ENCODE results near the gene HSPH1. TPM values are rescaled to one million over a fixed set of nuclear protein-coding genes. Genes with fewer than 3 reads are reported as not detected.

Gene HSPH1
- total RNA-seq (100 to 1,000 TPM in 2 of 9 donors, 10 to 100 TPM in 7; 19.8 to 106 (median 50.8) TPM), polyA plus RNA-seq (100 to 1,000 TPM in 1 of 3 donors, 10 to 100 TPM in 2; 39.2 to 122 (median 44.7) TPM)
- long read RNA-seq, donor 1, full-length matches to known transcripts = 9 of 15 reads
- long read RNA-seq, donor 1, partial matches to known transcripts = 6 of 15 reads
- long read RNA-seq, donor 1, other reads (novel, unspliced or antisense) = 0 of 15 reads
- long read RNA-seq, donor 2, full-length matches to known transcripts = 2 of 8 reads
- long read RNA-seq, donor 2, partial matches to known transcripts = 6 of 8 reads
- long read RNA-seq, donor 2, other reads (novel, unspliced or antisense) = 0 of 8 reads
- long read RNA-seq, donor 3, full-length matches to known transcripts = 14 of 14 reads
- long read RNA-seq, donor 3, partial matches to known transcripts = 0 of 14 reads
- long read RNA-seq, donor 3, other reads (novel, unspliced or antisense) = 0 of 14 reads
- long read RNA-seq, donor 4, full-length matches to known transcripts = 4 of 25 reads
- long read RNA-seq, donor 4, partial matches to known transcripts = 18 of 25 reads
- long read RNA-seq, donor 4, other reads (novel, unspliced or antisense) = 3 of 25 reads
- long read RNA-seq, donor 5, full-length matches to known transcripts = 77 of 94 reads
- long read RNA-seq, donor 5, partial matches to known transcripts = 5 of 94 reads
- long read RNA-seq, donor 5, other reads (novel, unspliced or antisense) = 12 of 94 reads
- long read RNA-seq, donor 6, full-length matches to known transcripts = 6 of 26 reads
- long read RNA-seq, donor 6, partial matches to known transcripts = 17 of 26 reads
- long read RNA-seq, donor 6, other reads (novel, unspliced or antisense) = 3 of 26 reads
- long read RNA-seq, donor 7, full-length matches to known transcripts = 5 of 5 reads
- long read RNA-seq, donor 7, partial matches to known transcripts = 0 of 5 reads
- long read RNA-seq, donor 7, other reads (novel, unspliced or antisense) = 0 of 5 reads
- long read RNA-seq, donor 8, full-length matches to known transcripts = 19 of 30 reads
- long read RNA-seq, donor 8, partial matches to known transcripts = 11 of 30 reads
- long read RNA-seq, donor 8, other reads (novel, unspliced or antisense) = 0 of 30 reads
- long read RNA-seq, donor 9, full-length matches to known transcripts = 8 of 14 reads
- long read RNA-seq, donor 9, partial matches to known transcripts = 6 of 14 reads
- long read RNA-seq, donor 9, other reads (novel, unspliced or antisense) = 0 of 14 reads
- long read RNA-seq, donor 10, full-length matches to known transcripts = 8 of 8 reads
- long read RNA-seq, donor 10, partial matches to known transcripts = 0 of 8 reads
- long read RNA-seq, donor 10, other reads (novel, unspliced or antisense) = 0 of 8 reads

DNA sequence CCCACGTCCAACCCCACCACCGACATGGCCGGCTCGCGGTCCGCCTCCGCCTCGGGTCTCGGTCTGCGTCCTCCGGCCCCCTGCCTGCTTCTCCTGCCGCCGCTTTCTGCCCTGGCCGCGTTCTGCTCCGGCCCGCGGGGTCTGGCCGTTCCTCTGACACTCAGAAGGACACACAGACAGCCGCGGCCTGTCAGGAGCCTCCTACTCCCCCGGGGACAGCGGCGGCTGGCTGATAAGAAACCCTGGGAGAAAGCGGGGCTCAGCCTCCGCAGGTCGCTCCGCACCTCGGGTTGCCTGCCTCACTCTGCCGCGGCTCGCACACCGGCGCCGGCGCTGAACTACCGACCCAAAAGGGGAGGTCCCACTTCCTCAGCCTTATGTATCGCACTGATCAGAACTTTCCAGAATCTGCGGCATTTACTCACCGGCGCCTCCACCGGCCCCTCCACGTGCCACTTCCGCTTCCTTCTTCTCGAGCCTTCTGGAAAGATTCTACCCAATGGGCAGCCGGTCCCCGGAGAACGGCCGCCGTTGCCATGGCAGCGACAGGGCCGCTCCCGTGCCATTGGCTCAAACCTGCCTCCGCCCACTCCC lies at the start of gene HSPH1:
TSS of gene HSPH1 (minus strand) at position 348 of the 594 bp plus-strand sequence. CDS start at position 26, 322 bp downstream.
- H3K27ac ChIP-seq = peak within 1 kb of the TSS; percentile 40 to 100 (median 88)
- peak; percentile 99 to 100 (median 99) for DNase-seq
- H3K4me3 ChIP-seq = peak within 1 kb of the TSS; percentile 56 to 99 (median 84)
- peaks cover 0 to 6% of the 10 kb centered on the region in 2 donors for H3K36me3 ChIP-seq (replicated peaks in 1 of 2)
- intact Hi-C loops (cut with DNase I) = loop anchor here in 1 of 2 donors (5.0 kb wide), 1 partner anchor 41 kb away; no protein-coding TSS in a partner anchor
- TF ChIP-seq, protein P1, sequence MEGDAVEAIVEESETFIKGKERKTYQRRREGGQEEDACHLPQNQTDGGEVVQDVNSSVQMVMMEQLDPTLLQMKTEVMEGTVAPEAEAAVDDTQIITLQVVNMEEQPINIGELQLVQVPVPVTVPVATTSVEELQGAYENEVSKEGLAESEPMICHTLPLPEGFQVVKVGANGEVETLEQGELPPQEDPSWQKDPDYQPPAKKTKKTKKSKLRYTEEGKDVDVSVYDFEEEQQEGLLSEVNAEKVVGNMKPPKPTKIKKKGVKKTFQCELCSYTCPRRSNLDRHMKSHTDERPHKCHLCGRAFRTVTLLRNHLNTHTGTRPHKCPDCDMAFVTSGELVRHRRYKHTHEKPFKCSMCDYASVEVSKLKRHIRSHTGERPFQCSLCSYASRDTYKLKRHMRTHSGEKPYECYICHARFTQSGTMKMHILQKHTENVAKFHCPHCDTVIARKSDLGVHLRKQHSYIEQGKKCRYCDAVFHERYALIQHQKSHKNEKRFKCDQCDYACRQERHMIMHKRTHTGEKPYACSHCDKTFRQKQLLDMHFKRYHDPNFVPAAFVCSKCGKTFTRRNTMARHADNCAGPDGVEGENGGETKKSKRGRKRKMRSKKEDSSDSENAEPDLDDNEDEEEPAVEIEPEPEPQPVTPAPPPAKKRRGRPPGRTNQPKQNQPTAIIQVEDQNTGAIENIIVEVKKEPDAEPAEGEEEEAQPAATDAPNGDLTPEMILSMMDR (IDR thresholded peaks at IDR 0.05) = peak in 1 of 6 experiments; percentile 12
- peak; percentile 66 to 89 for TF ChIP-seq POLR2A (IDR thresholded peaks at IDR 0.05)
- H3K4me1 ChIP-seq (replicated peaks in 1 of 2) = peaks cover 16 to 30% of the 10 kb centered on the region in 2 donors
- 0% methylated on average over 19 to 54 of the region's 54 CpGs for WGBS, 4 donors
- H3K27me3 ChIP-seq = no peaks in the 10 kb centered on the region
- H3K9me3 ChIP-seq (replicated peaks in 1 of 3) = no peaks in the 10 kb centered on the region

DNA sequence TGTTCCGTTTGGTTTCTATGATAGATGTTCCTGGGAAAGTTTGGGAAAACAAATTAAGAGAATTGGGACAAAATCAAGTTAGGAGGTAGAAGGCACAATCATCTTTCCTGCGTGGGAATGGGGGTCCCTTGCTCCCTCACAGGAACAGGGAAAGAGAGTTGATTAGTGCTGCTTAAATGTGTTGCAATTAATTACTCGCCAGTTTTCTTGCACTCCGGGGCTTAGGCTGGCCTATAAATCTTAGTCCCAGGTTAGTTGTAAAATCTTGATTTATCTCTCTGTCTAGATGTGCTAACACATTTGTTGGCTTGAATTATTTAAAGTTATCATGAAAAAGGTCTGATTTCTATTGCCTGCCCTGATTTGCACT lies 48.1 kb upstream of the HSPH1 start:
- Histone ChIP-seq H3K9me3 (replicated peaks in 1 of 3) (no peaks in the 10 kb centered on the region), H3K27me3 (no peaks in the 10 kb centered on the region), H3K4me3 (no peak overlapping the region), H3K4me1 (replicated peaks in 1 of 2) (peaks cover 0 to 18% of the 10 kb centered on the region in 2 donors), H3K27ac (no peak overlapping the region), H3K36me3 (replicated peaks in 1 of 2) (no peaks in the 10 kb centered on the region)
- intact Hi-C loops (cut with DNase I) = no loop called here
- no peak for DNase-seq
- WGBS, 4 donors = 43 to 57% (median 46%) methylated on average over 4 of the region's 4 CpGs
- TF ChIP-seq POLR2A (IDR thresholded peaks at IDR 0.05) = no peak
- TF ChIP-seq, protein P1 (IDR thresholded peaks at IDR 0.05) = no peak

DNA sequence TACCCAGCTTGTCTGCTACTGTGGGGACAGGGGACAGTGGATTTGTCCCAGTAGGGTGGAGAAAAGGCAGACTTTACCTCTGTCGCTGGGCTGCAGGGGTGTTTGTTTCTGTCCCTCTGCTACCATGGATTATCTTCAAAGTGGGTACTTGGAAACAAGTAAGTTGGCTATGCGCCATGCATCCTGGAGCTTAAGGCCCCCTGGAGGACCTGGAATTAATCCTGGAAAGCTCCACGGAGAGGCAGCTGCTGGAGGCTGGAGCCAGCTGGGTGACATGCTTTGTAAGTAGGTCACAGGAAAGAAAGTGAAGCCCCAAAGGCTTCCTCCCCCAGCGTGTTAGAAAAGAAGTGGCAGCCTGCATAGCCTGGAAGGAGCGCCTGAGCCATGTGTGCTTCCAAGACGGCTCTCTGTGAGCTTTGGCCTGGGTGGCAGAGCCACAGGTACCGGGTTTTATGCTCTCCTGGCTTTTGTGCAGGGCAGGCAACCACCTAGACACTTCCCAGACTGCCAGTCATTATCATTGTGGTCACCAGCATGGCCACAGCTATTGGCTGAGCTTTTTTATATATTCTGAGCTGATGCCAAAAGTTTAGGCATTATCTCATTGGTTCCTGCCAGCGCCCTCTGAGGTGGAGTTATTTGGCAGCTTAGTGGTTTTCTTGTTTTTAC lies 47.6 kb upstream of the HSPH1 start:
- Histone ChIP-seq H3K4me3 (no peak overlapping the region), H3K27me3 (no peaks in the 10 kb centered on the region), H3K27ac (peak overlapping the region in 1 of 5 donors; percentile 56), H3K4me1 (replicated peaks in 1 of 2) (peaks cover 0 to 18% of the 10 kb centered on the region in 2 donors), H3K9me3 (replicated peaks in 1 of 3) (no peaks in the 10 kb centered on the region), H3K36me3 (replicated peaks in 1 of 2) (no peaks in the 10 kb centered on the region)
- DNase-seq = peak in 6 of 7 donors; percentile 26 to 69 (median 42)
- TF ChIP-seq POLR2A (IDR thresholded peaks at IDR 0.05) = no peak
- TF ChIP-seq, protein P1 (IDR thresholded peaks at IDR 0.05) = no peak
- 37 to 57% (median 45%) methylated on average over 7 to 8 of the region's 8 CpGs for WGBS, 4 donors
- intact Hi-C loops (cut with DNase I) = no loop called here

Measured in adrenal gland (tissue), 19 donors.